Astrocyte (in vitro differentiated cells and primary cell): ENCODE measurements around the gene GREB1L. TPM values are rescaled to one million over a fixed set of nuclear protein-coding genes. Genes with fewer than 3 reads are reported as not detected.

Experiments used
- DNase-seq: peaks from one replicate; pipeline ENCODE4 v3.0.0-alpha.2; 2010; ENCODE audit warnings: low read depth
- FAIRE-seq: peaks from 2 replicates; lab custom pipeline; 2011; peaks lifted over from hg19 to GRCh38; lab: Jason Lieb, UNC
- H2AFZ ChIP-seq: 2 replicates; pipeline ENCODE4 v1.6.0; 2012; ENCODE audit warnings: low read depth, low read length, inconsistent platforms
- H3K27ac ChIP-seq: 2 replicates; pipeline ENCODE4 v1.5.1; 2011; ENCODE audit warnings: low read depth, low read length, inconsistent platforms
- H3K27me3 ChIP-seq: 2 replicates; pipeline ENCODE4 v1.6.0; 2011; ENCODE audit warnings: low read length, inconsistent platforms; ENCODE audit not compliant: insufficient read depth
- H3K36me3 ChIP-seq: 2 replicates; pipeline ENCODE4 v1.5.1; 2011; ENCODE audit warnings: low read length, inconsistent platforms; ENCODE audit not compliant: insufficient read depth
- H3K4me1 ChIP-seq: 2 replicates; pipeline ENCODE4 v1.5.1; 2011; ENCODE audit warnings: low read length, inconsistent platforms; ENCODE audit not compliant: insufficient read depth
- H3K4me2 ChIP-seq: 2 replicates; pipeline ENCODE4 v1.6.0; 2012; ENCODE audit warnings: low read length, inconsistent platforms
- H3K4me3 ChIP-seq: 2 replicates; pipeline ENCODE4 v1.5.1; 2011; ENCODE audit warnings: low read depth, mild to moderate bottlenecking, low read length, inconsistent platforms; ENCODE audit not compliant: insufficient read depth
- H3K79me2 ChIP-seq: 2 replicates; pipeline ENCODE4 v1.6.0; 2012; ENCODE audit warnings: mild to moderate bottlenecking, low read length, inconsistent platforms; ENCODE audit not compliant: insufficient read depth
- H3K9ac ChIP-seq: 2 replicates; pipeline ENCODE4 v1.6.0; 2012; ENCODE audit warnings: mild to moderate bottlenecking, low read length, inconsistent platforms
- H3K9me3 ChIP-seq: 2 replicates; pipeline ENCODE4 v1.5.1; 2012; ENCODE audit warnings: low read depth, mild to moderate bottlenecking, low read length, inconsistent platforms; ENCODE audit not compliant: insufficient read depth
- H4K20me1 ChIP-seq: 2 replicates; pipeline ENCODE4 v1.6.0; 2012; ENCODE audit warnings: low read length, inconsistent platforms; ENCODE audit not compliant: insufficient read depth
- H3K27ac Mint-ChIP-seq: one replicate; pipeline ENCODE4 v1.8.0; 2021; ENCODE audit warnings: mild to moderate bottlenecking, mixed read lengths; ENCODE audit not compliant: unreplicated experiment
- H3K27me3 Mint-ChIP-seq: one replicate; pipeline ENCODE4 v1.8.0; 2021; ENCODE audit warnings: low read depth, mixed read lengths; ENCODE audit not compliant: unreplicated experiment
- H3K36me3 Mint-ChIP-seq: one replicate; pipeline ENCODE4 v1.8.0; 2021; ENCODE audit warnings: low read depth, mixed read lengths; ENCODE audit not compliant: unreplicated experiment
- H3K4me1 Mint-ChIP-seq: one replicate; pipeline ENCODE4 v1.8.0; 2021; ENCODE audit warnings: low read depth, mixed read lengths; ENCODE audit not compliant: unreplicated experiment
- H3K4me3 Mint-ChIP-seq: one replicate; pipeline ENCODE4 v1.8.0; 2021; ENCODE audit warnings: mild to moderate bottlenecking, moderate library complexity, mixed read lengths; ENCODE audit not compliant: unreplicated experiment
- H3K9me3 Mint-ChIP-seq: one replicate; pipeline ENCODE4 v1.8.0; 2021; ENCODE audit warnings: mild to moderate bottlenecking, mixed read lengths; ENCODE audit not compliant: unreplicated experiment
- CTCF ChIP-seq: IDR thresholded peaks from 2 replicates; pipeline ENCODE4 v1.5.1; 2011; ENCODE audit warnings: low read depth, mild to moderate bottlenecking, inconsistent platforms, low read length, moderate library complexity; ENCODE audit not compliant: insufficient read depth
- EZH2 ChIP-seq: IDR thresholded peaks from 2 replicates; pipeline ENCODE4 v1.6.1; 2012; ENCODE audit warnings: mild to moderate bottlenecking, low read length, inconsistent platforms; ENCODE audit not compliant: insufficient read depth
- total RNA-seq: library from RNA; stranded (reverse); gene quantifications from 2 replicates; pipeline ENCODE4 v1.2.1, GENCODE V29; 2021

GREB1L gene
- total RNA-seq, 1 donor from 2014 or later = 16.2 TPM

GRCh38 chr18:21546423-21546822 is 304.4 kb downstream of the GREB1L start:
- H3K4me2 ChIP-seq = no peak overlapping the region
- no peaks in the 10 kb centered on the region for H3K27me3 ChIP-seq
- no peak overlapping the region for H3K27ac Mint-ChIP-seq
- peaks cover 13% of the 10 kb centered on the region for H3K36me3 Mint-ChIP-seq
- H3K36me3 ChIP-seq = peaks cover 6% of the 10 kb centered on the region
- no peak overlapping the region for H3K4me3 Mint-ChIP-seq
- no peak overlapping the region for H3K9ac ChIP-seq
- no peaks in the 10 kb centered on the region for H3K4me1 ChIP-seq
- H3K27me3 Mint-ChIP-seq = no peaks in the 10 kb centered on the region
- peaks cover 7% of the 10 kb centered on the region for H4K20me1 ChIP-seq
- no peak for DNase-seq
- no peak overlapping the region for H2AFZ ChIP-seq
- no peak for FAIRE-seq
- no peak overlapping the region for H3K4me3 ChIP-seq
- no peaks in the 10 kb centered on the region for H3K9me3 ChIP-seq
- no peak overlapping the region for H3K27ac ChIP-seq
- no peaks in the 10 kb centered on the region for H3K4me1 Mint-ChIP-seq
- no peaks in the 10 kb centered on the region for H3K79me2 ChIP-seq
- no peak for TF ChIP-seq EZH2
- no peak for TF ChIP-seq CTCF
- H3K9me3 Mint-ChIP-seq = no peaks in the 10 kb centered on the region

GRCh38 chr18:21548647-21549046 is 306.6 kb downstream of the GREB1L start:
- Mint-ChIP-seq H3K9me3 (no peaks in the 10 kb centered on the region), H3K27ac (no peak overlapping the region), H3K36me3 (peaks cover 17% of the 10 kb centered on the region), H3K27me3 (no peaks in the 10 kb centered on the region), H3K4me1 (no peaks in the 10 kb centered on the region), H3K4me3 (no peak overlapping the region)
- peaks cover 6% of the 10 kb centered on the region for H3K36me3 ChIP-seq
- FAIRE-seq (no peak), DNase-seq (no peak)
- no peak overlapping the region for H3K4me3 ChIP-seq
- peaks cover 3% of the 10 kb centered on the region for H4K20me1 ChIP-seq
- TF ChIP-seq EZH2 = no peak
- no peak for TF ChIP-seq CTCF
- H3K4me1 ChIP-seq = no peaks in the 10 kb centered on the region
- no peak overlapping the region for H2AFZ ChIP-seq
- H3K27me3 ChIP-seq = no peaks in the 10 kb centered on the region
- no peaks in the 10 kb centered on the region for H3K9me3 ChIP-seq
- H3K4me2 ChIP-seq = no peak overlapping the region
- no peak overlapping the region for H3K27ac ChIP-seq
- no peaks in the 10 kb centered on the region for H3K79me2 ChIP-seq
- H3K9ac ChIP-seq = no peak overlapping the region

GRCh38 chr18:21550510-21550970 is 308.5 kb downstream of the GREB1L start:
- Histone ChIP-seq H3K9me3 (no peaks in the 10 kb centered on the region), H3K4me1 (no peaks in the 10 kb centered on the region), H3K79me2 (no peaks in the 10 kb centered on the region), H3K27ac (no peak overlapping the region), H3K36me3 (no peaks in the 10 kb centered on the region), H4K20me1 (peaks cover 6% of the 10 kb centered on the region), H3K4me2 (no peak overlapping the region), H3K27me3 (no peaks in the 10 kb centered on the region), H2AFZ (no peak overlapping the region), H3K4me3 (no peak overlapping the region), H3K9ac (no peak overlapping the region)
- DNase-seq = no peak
- H3K27me3 Mint-ChIP-seq = no peaks in the 10 kb centered on the region
- H3K9me3 Mint-ChIP-seq = no peaks in the 10 kb centered on the region
- no peak for FAIRE-seq
- H3K27ac Mint-ChIP-seq = no peak overlapping the region
- no peak overlapping the region for H3K4me3 Mint-ChIP-seq
- no peaks in the 10 kb centered on the region for H3K4me1 Mint-ChIP-seq
- peaks cover 12% of the 10 kb centered on the region for H3K36me3 Mint-ChIP-seq
- TF ChIP-seq EZH2 (no peak), CTCF (no peak)
